ENCODE measurements around the gene SPIN2A.
"Not testable (repeated sequence)": the region's sequence is repeated elsewhere in the genome, so short reads cannot be mapped to it uniquely, and the experiment has no call there.

The SPIN2A gene

GRCh38 chrX:57137073-57137472 is at the start of gene SPIN2A:
TSS of gene SPIN2A (minus strand) at chrX:57137397. CDS start at chrX:57136597, 800 bp downstream.
- DNase-seq = not testable (repeated sequence)

- no peak for DNase-seq
Measured at GRCh38 chrX:57178605-57179004, 41.4 kb upstream of the SPIN2A start.

GRCh38 chrX:57177070-57177469 is 39.9 kb upstream of the SPIN2A start:
- no peak for DNase-seq

- DNase-seq = no peak
Measured at GRCh38 chrX:57172544-57172943, 35.3 kb upstream of the SPIN2A start.

- no peak for DNase-seq
Measured at GRCh38 chrX:57156397-57157049, 19.3 kb upstream of the SPIN2A start.

GRCh38 chrX:57155171-57155570 is 18.0 kb upstream of the SPIN2A start:
- DNase-seq = no peak

GRCh38 chrX:57152222-57152621 is 15.0 kb upstream of the SPIN2A start:
- DNase-seq = not testable (repeated sequence)

- no peak for DNase-seq
Measured at GRCh38 chrX:57138674-57139073, 1.5 kb upstream of the SPIN2A start.

GRCh38 chrX:57137501-57137900 is 304 bp upstream of the SPIN2A start:
- no peak for DNase-seq

- not testable (repeated sequence) for DNase-seq
Measured at GRCh38 chrX:57136589-57136988, 608 bp downstream of the SPIN2A start.

GRCh38 chrX:57135287-57135686 is 1.9 kb downstream of the SPIN2A start:
- DNase-seq = no peak

GRCh38 chrX:57134702-57135101 is 2.5 kb downstream of the SPIN2A start:
- DNase-seq = no peak

GRCh38 chrX:57133706-57134105 is 3.5 kb downstream of the SPIN2A start:
- no peak for DNase-seq

GRCh38 chrX:57133284-57133683 is 3.9 kb downstream of the SPIN2A start:
- DNase-seq = not testable (repeated sequence)

GRCh38 chrX:57132046-57132445 is 5.2 kb downstream of the SPIN2A start:
- no peak for DNase-seq

- DNase-seq = no peak
Measured at GRCh38 chrX:57121816-57122215, 15.4 kb downstream of the SPIN2A start.

GRCh38 chrX:57121162-57121755 is 15.9 kb downstream of the SPIN2A start, which contains the start of gene SPIN2B:
TSS of gene SPIN2B (minus strand) at chrX:57121548.
- DNase-seq = peak; percentile 79 to 85

GRCh38 chrX:57120619-57121161 is 16.5 kb downstream of the SPIN2A start:
- DNase-seq = not testable (repeated sequence)

GRCh38 chrX:57119416-57119815 is 17.8 kb downstream of the SPIN2A start:
- DNase-seq = no peak

GRCh38 chrX:57117566-57117965 is 19.6 kb downstream of the SPIN2A start:
- DNase-seq = not testable (repeated sequence)

GRCh38 chrX:57104921-57105398 is 32.2 kb downstream of the SPIN2A start:
- no peak for DNase-seq

- DNase-seq = no peak
Measured at GRCh38 chrX:57104406-57104805, 32.8 kb downstream of the SPIN2A start.

GRCh38 chrX:57103489-57103888 is 33.7 kb downstream of the SPIN2A start:
- DNase-seq = no peak

- DNase-seq = not testable (repeated sequence)
Measured at GRCh38 chrX:57102918-57103317, 34.3 kb downstream of the SPIN2A start.

Data from activated T-cell treated with anti-CD3 and anti-CD28 coated beads, Interleukin-2, amount 50 U/mL, for 48 hours (primary cell).